HG03521 (cell line): ENCODE data around the gene CFL2.

Source experiments
- ATAC-seq: cut with Tn5 transposase; IDR thresholded peaks from one replicate; pipeline ENCODE4 v1.9.1; 2021; ENCODE audit warnings: mild to moderate bottlenecking, moderate library complexity; ENCODE audit not compliant: unreplicated experiment

Gene CFL2

DNA sequence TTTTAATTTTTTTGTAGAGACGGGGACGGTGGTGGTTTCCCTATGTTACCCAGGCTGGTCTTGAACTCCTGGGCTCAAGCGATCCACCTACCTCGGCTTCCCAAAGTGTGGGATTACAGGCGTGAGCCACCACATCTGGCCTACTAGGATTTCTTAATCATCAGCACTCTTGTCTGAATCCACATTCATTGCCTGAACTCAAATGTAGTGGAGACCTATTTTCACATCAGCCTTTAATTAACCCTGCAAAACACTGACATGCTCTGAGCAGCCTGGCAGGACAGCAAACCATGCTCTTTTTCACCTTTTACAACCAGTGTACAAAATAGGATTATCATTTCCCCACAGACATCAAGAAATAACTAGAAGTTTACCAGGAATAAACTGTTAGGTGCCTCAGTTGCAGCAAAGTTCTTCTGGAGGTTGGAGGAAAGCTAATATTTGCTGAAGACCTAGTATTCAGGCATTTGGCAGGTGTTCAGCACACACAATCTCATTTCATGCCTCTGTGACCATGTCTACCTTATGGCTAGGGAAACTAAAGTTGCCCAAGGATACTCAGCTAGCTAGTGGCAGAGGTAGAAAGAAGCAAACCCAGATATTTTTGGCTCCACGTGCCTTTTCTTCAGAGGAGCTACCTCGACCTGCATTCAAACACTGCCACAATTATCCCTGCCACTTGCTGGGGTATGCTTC lies 37.7 kb downstream of the CFL2 start:
- no peak for ATAC-seq

GRCh38 chr14:34673702-34674101 lies 40.7 kb downstream of the CFL2 start:
- ATAC-seq: no peak

- no peak for ATAC-seq
These were observed 42.7 kb downstream of the CFL2 start for GRCh38 chr14:34671716-34672115.

GRCh38 chr14:34668111-34668510 lies 46.3 kb downstream of the CFL2 start:
- ATAC-seq: no peak

DNA sequence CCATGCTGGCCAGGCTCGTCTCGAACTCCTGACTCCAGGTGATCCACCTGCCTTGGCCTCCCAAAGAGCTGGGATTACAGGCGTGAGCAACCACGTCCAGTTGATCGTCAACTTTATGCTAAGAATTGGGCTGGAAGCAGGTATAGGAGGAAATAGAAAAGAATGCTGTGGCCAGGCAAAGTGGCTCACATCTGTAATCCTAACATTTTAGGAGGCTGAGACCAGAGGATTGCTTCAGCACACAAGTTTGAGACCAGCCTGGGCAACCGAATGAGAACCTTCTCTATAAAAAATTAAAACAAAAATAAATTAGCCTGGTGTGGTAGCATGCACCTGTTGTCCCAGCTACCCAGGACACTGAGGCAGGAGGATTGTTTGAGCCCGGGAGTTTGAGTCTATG lies 47.4 kb downstream of the CFL2 start:
- no peak for ATAC-seq

- ATAC-seq: no peak
These were observed 48.5 kb downstream of the CFL2 start for GRCh38 chr14:34665785-34666435.

GRCh38 chr14:34662561-34663088 lies 51.8 kb downstream of the CFL2 start:
- no peak for ATAC-seq

GRCh38 chr14:34660796-34661195 lies 53.6 kb downstream of the CFL2 start:
- ATAC-seq: no peak
